K562 treated with DMSO at 1 percent for 24 hours (cell line): ENCODE measurements around the gene BICC1. TPM values are rescaled to one million over a fixed set of nuclear protein-coding genes. Genes with fewer than 3 reads are reported as not detected.

Experiments
- total RNA-seq: library from RNA; unstranded; fragments of 300-600 nt; gene quantifications from 2 replicates; pipeline ENCODE4 v1.2.3, GENCODE V29; 2022; ENCODE audit warnings: low read depth; ENCODE audit not compliant: insufficient read depth

Gene BICC1, protein sequence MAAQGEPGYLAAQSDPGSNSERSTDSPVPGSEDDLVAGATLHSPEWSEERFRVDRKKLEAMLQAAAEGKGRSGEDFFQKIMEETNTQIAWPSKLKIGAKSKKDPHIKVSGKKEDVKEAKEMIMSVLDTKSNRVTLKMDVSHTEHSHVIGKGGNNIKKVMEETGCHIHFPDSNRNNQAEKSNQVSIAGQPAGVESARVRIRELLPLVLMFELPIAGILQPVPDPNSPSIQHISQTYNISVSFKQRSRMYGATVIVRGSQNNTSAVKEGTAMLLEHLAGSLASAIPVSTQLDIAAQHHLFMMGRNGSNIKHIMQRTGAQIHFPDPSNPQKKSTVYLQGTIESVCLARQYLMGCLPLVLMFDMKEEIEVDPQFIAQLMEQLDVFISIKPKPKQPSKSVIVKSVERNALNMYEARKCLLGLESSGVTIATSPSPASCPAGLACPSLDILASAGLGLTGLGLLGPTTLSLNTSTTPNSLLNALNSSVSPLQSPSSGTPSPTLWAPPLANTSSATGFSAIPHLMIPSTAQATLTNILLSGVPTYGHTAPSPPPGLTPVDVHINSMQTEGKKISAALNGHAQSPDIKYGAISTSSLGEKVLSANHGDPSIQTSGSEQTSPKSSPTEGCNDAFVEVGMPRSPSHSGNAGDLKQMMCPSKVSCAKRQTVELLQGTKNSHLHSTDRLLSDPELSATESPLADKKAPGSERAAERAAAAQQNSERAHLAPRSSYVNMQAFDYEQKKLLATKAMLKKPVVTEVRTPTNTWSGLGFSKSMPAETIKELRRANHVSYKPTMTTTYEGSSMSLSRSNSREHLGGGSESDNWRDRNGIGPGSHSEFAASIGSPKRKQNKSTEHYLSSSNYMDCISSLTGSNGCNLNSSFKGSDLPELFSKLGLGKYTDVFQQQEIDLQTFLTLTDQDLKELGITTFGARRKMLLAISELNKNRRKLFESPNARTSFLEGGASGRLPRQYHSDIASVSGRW
- total RNA-seq, result not detected in 2 replicates

DNA sequence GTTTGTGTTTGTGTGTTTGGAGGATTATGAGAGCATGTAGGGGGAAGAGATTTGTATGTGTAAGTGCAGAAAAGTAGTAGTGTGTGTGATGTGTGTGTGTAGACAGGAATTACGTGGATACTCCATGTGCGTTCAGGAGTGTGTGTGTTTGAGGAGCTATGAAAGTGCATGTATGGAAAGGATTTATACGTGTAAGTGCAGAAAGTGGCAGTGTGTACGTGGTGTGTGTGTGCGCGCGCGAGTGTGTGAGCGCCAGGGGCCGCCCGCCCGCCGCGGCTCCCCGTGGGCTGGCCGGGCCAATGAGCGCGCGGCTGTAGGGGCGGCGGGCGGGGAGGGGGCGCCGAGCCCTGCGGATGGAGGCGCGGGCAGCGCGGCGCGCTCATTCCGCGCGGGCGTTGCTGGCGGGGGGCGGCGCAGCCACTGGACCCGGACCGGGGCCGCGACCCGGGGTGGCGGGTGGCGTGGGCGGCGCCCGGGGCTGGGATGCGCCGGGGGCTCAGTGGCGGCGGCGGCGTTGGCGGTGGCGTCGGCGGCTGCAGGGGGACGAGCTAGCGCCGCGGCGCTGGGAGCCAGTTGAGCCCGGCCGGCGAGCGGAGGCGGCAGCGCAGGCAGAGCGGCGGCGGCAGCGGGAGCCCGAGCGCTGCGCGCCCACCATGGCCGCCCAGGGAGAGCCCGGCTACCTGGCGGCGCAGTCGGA is at the start of gene BICC1:
BICC1 (plus strand) TSS at position 382 of the 697 bp plus-strand sequence; CDS start at position 654, 272 bp downstream.

Other genes starting within 250 kb of the BICC1 start
- gene IPMK, start 245.0 kb upstream of the BICC1 start, total RNA-seq, result 1.8 and 2.1 TPM in 2 replicates
- 20.8 and 25.3 TPM in 2 replicates for gene CISD1, start 243.7 kb upstream of the BICC1 start, total RNA-seq
- 8.3 and 11.2 TPM in 2 replicates for gene UBE2D1, start 177.9 kb upstream of the BICC1 start, total RNA-seq
- 55.1 and 68.1 TPM in 2 replicates for gene TFAM, start 127.5 kb upstream of the BICC1 start, total RNA-seq